HG03175 (cell line): ENCODE data around the gene SLC15A3.

Source experiments
- ATAC-seq: cut with Tn5 transposase; IDR thresholded peaks from one replicate; pipeline ENCODE4 v1.9.1; 2021; ENCODE audit warnings: mild to moderate bottlenecking, moderate library complexity; ENCODE audit not compliant: unreplicated experiment

SLC15A3 gene

DNA sequence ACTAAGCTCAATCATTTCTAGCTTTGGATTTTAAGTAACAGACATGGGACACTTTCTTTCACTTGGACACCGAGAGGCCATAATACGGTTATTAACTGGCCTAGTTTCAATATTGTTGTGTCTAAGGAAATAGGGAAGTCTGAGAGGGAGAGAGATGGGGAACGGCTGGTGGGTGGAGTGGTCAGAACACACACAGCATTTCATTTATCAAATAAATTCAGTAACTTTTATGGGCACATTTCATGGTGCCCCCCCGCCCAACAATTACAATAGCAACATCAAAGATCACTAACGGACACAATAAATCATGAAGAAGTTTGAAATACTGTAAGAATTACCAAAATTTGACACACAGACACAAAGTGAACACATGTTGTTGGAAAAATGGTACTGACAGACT is 56.3 kb downstream of the SLC15A3 start:
- no peak for ATAC-seq

DNA sequence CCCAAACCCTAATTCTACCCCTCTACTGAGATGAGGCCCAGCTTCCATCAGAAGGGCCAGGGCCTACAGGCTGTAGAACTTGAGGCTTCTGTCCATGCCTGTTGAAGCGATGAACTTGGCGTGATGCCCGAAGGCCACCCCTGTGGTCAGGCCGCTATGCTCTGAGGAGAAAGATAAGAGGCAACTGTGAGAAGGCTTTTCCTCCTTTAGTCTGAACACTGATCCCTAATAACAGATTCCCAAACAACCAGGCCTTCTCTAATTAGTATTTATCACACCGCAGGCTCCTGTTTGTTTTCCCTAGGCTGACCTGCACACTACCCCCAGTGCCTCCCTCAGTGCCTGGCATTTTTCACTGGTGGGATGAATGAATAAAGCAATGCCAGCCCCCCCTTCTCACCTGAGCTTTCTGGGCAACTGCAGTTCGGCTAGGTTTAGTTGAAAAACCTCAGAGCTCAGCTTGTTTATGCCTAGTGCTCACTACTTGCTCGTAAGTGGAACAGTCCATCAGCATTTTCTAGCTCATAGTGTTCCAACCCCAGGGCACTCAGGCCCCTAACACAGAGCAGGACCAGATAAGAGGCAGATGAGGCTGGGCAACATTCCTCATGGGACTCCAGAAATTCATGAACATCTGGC is 60.8 kb downstream of the SLC15A3 start:
- no peak for ATAC-seq

DNA sequence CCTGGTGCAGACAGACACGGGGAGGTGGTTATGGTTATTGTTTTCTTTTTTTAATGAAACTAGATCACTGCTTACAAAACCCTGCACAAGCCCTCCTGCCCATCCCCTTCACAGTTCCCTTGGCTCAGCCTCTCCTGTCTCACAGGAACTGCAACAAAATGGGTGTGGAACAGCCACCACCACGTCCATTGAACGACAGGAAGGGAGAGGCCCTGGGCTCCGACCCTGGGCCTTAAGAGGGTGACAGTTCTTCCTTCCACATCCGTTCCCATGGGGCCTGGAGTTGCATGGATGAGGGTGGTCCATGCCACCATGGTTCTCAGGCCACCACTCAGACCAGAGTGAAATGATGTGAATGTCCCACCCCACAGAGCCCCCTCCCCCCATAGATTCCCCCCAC is 61.3 kb downstream of the SLC15A3 start:
- no peak for ATAC-seq

DNA sequence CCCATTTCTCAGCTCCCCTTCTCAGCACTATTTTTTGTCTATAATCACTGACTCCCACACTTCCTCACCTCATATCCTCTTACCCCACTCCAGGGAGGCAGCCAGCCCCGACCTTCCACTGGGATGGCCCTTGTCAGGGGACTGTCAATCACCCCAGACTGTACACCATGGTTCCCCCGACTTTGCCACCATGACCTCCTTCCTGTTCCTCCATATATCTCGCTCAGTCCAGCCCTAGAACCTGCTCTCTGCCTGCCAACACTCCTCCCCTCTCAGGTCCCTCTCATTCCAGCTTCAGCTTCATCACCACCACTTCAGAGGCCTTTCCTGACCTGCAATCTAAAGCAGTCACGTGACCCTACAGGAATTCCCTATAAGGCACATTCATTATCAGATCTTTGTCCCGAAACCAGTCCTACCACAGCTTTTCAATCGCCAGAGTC is 62.1 kb downstream of the SLC15A3 start:
- no peak for ATAC-seq

DNA sequence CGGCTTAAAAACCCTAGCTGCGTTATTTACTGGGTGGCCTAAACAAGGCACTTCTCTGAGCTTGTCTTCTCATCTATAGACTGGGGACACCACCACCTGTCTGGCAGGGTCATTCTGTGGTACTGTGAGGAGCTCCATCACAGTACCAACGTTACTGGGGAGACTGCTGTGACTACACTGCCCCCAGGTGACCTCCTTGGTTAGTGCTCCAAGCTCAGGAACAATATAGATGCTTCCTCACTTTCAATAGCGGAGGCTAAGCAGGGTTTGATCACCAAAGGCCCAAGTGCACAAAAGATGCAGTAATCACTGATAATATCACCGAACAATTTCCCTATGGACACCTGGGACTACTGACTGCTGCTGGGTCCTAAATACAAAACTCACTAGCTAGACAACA is 64.4 kb downstream of the SLC15A3 start:
- no peak for ATAC-seq
